G401.6 (cell line): Measurements from ENCODE around the gene SCART1.
"Not testable (repeated sequence)": the region's sequence is repeated elsewhere in the genome, so short reads cannot be mapped to it uniquely, and the experiment has no call there.

Source experiments
- FAIRE-seq: peaks from 2 replicates; lab custom pipeline; 2012; peaks lifted over from hg19 to GRCh38; lab: Jason Lieb, UNC

Gene SCART1

DNA sequence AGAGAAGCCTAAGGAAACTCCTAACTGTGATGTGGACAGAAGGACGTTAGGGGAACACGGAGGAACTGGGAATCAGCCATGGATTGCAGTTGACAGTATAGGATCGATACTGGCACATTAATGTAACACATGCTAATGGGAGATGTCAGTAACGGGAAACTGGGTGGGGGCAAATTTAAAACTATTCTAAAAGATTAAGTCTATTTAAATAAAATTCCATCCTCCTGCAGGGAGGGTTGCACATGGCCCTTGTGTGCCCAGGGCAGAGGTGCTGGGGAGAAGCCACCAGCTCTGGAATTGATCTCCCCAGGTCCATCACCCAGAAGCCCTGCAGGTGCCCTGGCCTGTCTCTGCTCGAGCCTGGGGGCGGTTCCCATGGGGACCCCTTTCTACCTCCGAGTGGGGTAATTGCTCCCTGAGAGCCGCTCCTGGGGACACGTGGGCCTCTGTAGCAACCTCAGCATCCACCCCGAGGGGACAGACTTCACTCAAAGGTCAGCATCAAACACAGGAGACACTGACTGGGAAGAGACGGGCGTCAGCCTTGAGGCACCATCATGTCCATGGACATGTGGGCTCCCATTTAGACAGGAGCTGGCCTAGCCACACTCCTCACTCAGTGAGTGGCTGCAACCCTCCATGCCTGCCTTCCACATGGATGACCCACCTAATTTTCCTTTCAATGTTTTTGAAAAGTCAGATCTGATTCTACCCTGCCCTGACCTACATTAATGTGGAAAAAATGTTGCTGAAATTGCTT lies 21.1 kb downstream of the SCART1 start:
- FAIRE-seq = no peak

DNA sequence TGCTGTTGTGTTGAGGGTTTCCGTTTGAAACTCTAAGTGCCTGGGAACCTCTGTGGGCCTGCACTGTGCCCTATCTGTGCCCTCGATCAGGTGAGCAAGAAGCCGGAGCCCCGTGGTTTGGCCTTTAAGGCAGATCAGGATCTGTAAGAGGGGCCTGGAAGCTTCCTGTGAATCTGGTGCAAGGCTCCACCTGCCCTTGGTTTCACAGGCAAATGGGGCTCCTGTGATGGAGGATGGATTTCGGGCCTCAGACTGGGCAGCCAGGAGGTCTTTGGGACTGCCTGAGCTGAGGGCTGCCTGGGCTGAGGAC lies 21.6 kb downstream of the SCART1 start:
- FAIRE-seq = no peak

DNA sequence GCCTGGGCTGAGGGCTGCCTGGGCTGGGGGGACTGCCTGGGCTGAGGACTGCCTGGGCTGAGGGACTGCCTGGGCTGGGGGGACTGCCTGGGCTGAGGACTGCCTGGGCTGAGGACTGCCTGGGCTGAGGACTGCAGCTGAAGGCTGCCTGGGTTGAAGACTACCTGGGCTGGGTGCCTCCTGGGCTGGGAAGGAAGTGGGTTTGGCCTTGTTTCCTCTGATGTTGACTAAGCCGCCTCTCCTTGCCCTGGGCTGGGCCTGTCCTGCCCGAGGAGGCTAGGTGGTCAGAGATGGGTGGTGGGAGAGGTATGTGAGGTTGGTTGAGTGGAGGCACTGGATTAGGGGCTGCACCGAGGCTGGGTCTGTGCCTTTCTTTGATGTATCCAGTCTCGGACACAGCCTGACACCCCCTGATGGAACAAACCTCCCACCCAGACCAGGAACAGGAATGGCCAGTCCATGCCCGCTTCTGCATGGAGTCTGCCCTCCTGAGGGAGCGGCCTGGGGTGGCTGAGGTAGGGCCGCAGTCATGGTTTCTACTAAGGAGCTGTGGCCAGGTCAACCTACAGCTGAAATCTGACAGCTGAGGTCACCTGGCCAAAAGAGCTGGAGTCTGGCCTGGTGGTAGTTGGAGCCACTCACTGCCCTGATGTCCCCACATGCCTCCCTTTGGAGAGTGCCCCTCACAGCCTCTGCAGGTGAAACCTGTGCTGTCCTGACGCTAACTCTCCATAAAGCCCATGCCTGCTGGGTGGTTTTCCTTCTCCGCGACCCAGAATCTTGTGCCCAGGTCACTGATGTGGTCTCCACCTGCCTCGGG lies 22.3 kb downstream of the SCART1 start:
- no peak for FAIRE-seq

DNA sequence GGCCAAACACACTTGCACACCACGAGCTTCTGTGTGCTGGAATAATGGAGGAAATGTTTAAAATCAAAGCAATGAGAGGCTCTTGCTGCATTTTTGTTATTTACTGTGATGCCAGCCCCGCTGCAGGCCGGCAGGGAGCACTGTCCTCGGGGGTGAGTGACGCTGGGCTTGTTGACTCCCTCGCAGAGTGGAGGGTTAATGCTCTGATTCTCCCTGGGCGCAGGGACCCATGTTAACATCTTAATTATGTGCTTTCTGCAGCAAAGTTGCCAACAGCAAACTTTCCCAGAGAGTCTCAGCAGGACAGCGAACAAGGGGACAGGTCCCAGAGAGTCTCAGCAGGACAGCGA lies 22.9 kb downstream of the SCART1 start:
- no peak for FAIRE-seq

DNA sequence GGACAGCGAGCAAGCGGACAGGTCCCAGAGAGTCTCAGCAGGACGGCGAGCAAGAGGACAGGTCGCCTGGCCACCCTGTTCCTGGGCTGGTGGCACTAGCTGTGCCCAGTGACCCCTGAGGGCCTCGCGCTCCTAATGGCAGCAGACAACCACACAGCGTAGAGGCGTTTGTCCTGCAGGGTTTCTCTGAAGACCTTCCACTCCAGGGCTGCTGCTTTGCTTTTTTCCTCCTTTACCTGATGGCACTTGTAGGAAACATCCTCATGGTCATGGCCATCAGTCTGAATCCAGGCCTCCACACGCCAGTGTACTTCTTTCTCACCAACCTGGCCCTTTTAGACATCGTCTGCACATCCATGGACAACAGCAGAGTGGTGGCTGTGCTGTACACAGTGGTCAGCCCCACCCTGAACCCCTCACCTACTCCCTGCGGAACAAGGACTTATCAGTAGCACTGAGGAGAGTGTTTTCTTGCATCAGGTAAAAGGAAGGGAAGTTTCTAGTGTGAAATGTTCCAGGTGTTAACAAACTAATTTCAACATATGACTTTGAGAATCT lies 27.4 kb downstream of the SCART1 start:
- FAIRE-seq = no peak

DNA sequence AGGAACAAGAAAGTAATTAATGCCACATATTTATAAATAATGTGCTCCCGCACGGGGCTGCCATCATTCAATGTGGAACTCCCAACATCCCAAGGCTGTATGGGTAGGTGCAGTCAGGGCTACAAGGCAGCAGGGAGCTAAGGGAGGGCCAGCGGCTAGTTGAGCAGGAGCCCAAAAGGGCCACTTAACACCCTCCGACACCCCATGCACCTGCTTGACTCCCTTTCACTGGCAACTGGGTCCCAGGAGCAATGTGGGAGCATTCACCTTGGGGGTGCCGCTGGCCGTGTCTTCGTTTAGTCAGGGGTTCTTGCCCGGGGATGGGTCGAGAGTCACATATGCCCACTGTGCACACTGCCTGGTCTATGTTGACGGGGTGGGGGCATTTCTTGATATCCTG lies 27.9 kb downstream of the SCART1 start:
- FAIRE-seq = no peak

DNA sequence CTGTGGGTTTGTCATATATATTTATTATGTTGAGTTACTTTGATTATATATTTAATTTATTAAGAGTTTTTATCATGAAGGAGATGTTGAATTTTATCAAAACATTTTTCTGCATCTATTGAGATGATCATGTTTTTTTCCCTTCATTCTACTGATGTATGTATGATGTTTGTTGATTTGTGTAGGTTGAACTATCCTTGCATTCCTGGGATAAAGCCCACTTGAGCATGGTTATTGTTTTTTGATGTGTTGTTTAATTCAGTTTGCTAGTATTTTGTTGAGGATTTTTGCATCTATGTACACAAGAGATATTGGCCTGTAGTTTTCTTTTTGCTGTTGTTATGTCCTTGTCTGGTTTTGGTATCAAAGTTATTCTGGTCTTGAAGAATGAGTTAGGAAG lies 31.1 kb downstream of the SCART1 start:
- no peak for FAIRE-seq

DNA sequence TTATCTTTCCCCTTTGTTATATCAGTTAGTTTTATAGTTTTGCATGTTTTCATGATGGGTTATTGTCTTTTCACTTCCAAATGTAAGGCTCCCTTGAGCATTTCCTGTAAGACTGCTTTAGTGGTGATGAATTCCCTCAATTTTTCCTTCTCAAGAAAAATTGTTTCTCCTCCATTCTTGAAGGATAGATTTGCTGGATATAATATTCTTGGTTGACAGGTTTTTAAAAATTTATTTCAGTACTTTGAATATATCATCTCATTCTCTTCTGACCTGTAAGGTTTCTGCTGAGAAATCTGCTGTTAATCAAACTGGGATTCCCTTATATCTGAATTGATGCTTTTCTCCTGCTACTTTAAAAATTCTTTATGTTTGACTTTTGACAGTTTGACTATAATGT lies 33.3 kb downstream of the SCART1 start:
- no peak for FAIRE-seq

DNA sequence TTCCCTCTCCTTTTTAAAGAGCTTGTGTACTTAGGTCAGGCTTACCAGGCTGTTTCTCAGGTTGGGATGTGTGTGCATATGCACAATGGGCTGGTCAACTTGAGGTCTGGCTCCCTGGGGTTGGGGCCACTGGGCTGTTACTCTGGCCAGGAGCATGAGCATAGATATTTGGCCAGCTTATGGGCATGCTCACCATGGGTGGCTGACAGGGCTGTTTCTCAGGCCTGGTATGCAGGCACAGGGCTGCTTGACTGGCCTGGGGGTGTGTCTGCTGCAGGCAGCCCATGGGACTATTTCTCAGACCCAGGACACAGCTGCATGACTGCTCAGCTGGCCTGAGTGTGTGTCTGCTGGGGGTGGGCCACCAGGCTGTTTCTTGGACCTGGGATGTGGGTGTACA lies 34.6 kb downstream of the SCART1 start:
- FAIRE-seq = no peak

DNA sequence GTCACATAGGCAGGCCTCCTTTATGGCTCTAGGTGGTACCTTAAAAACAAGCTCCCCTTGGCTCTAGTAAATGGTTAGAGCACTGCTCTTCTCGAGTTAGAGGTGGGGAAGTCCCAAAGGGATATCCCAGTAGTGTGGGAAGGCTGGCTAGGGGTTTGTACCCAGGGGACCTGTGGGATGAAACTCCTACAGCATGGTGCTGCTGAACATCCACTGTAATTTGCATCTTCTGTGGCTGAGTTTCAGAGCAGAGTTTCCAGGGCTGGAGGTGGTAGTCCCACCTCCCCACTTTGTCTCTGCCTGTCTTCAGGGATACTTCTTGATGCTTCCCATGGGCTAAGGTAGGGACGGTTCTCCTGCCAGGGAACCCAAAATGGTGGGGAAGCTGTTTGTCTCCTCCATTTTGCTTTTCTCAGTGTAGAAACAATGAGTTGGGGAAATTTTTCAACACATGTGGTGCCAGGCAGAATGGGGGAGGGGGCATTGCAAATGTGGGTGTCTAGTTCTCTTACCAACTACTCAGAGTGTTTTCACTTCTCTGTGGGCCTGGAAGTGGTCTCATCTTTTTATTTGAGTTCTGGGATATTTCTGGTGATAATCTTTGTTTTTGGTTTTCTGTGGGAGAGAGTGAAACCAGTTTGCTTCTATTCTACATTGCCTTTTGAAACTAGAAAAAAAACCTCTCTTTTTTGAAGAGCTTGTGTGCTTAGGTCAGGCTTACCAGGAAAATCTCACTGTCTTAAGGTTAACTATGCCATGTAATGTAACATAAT lies 36.3 kb downstream of the SCART1 start:
- FAIRE-seq = no peak

DNA sequence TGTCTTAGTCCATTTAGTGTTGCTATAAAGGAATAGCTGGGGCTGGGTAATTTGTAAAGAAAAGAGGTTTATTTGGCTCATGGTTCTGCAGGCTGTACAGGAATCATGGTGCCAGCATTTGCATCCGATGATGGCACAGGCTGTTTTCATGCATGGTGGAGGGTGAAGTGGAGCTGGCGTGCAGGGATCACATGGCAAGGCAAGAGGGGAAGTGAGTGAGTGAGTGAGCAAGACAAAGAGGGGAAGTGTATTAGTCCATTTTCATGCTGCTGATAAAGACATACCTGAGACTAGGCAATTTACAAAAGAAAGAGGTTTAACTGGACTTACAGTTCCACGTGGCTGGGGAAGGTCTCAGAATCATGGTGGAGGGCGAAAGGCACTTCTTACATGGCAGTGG lies 39.8 kb downstream of the SCART1 start:
- FAIRE-seq = not testable (repeated sequence)

DNA sequence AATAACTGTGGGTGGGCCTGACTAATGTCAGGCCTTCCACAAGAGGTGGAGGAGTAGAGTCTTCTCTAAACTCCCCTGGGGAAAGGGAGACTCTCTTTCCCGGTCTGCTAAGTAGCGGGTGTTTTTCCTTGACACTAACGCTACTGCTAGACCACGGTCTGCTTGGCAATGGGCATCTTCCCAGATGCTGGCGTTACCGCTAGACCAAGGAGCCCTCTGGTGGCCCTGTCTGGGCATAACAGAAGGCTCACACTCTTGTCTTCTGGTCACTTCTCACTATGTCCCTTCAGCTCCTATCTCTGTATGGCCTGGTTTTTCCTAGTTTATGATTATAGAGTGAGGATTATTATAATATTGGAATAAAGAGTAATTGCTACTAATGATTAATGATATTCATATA lies 43.6 kb downstream of the SCART1 start:
- FAIRE-seq = not testable (repeated sequence)

DNA sequence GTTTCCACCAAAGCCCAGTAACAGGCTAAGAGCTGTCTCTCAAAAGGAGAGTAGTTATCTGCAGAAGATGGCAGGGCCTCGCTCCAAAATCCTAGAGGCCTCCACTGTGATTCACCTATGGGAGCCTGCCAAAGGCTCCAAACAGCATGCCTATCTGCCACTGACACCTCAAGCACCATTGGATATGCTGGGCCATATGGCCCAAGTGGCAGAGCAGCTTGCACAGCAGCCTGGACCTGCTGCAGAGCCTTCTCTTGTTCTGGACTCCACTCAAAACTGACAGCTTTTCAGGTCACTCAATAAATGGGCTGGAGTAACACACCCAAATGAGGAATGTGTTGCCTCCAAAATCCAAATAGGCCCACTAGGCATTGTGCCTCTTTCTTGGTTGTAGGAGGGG lies 45.4 kb downstream of the SCART1 start:
- FAIRE-seq = not testable (repeated sequence)

DNA sequence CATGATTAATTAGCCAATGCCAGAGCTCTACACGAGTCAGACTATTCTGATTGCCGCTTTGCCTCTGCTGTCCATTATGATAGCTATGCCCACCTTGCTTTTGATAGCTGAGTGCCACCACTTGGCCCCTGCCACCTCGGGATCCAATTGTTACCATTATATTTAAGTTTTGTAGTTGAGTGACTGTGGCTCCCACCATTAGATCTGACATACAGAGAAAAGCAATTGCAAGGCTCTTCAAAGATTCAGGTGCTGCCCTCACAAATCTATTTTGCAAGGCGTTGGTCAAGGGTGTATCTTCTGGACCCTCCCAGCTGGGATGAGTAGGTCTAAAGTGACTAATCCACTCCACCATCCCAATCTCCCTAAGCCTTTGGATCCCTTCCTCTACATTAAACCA lies 47.2 kb downstream of the SCART1 start:
- FAIRE-seq = not testable (repeated sequence)

DNA sequence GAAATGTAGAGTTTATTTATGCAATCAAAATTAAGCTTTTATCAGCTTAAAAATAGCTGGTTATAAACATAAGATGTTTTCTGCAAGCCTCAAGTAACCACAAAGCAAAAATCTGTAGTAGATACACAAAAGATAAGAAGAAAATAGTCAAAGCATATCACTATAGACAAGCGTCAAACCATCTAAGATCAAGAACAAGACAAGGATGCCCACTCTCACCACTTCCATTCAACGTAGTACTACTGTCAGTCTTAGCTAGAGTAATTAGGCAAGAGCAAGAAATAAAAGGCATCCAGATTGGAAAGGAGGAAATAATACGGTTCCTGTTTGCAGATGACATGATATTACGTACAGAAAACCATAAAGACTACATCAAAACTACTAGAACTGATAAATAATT lies 56.0 kb downstream of the SCART1 start:
- FAIRE-seq = no peak

DNA sequence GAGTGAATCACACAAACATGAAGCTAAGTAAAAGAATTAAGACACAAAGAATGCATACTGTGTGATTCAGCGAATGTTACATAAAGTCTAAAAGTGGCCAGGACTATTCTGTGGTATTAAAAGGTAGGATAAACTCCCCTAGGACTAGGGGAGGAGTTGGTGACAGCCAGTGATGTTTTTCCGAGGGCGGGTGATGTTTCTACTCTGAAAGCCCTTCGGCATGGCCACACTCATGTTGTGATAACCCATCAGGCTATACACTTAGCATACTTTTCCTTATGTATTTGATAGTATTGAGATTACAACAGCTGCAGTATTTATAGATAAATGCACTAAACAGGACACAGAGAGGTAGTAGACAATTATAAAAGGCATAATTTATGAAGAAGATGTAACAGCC lies 57.7 kb downstream of the SCART1 start:
- FAIRE-seq = no peak

DNA sequence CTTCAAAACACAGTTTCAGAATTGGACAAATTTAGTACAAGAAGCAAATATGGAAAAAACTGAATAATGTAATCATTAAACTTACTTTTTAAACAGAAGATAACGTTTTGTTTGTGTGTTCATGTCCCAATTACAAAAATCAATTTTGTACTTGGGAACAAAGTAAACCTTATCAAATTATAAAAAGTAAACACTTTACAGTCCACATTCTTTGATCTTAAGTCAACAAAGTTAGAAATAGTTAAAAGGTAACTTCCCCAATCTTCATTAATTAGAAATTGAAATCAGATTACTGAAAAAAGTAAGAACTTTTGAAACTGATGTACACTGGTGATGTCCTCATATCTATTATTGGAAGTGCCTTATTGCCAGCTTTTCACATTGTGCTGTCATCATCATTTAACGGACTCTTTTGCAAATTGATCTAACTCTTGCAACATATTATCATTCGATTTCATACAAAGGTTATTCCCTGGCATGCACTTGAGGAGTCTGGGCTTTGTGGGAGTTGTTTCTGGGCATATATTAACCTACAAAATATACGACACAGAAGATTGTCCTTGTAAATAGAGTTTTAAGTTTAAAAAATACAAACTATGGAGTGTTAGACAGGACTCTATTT lies 58.3 kb downstream of the SCART1 start:
- FAIRE-seq = no peak

DNA sequence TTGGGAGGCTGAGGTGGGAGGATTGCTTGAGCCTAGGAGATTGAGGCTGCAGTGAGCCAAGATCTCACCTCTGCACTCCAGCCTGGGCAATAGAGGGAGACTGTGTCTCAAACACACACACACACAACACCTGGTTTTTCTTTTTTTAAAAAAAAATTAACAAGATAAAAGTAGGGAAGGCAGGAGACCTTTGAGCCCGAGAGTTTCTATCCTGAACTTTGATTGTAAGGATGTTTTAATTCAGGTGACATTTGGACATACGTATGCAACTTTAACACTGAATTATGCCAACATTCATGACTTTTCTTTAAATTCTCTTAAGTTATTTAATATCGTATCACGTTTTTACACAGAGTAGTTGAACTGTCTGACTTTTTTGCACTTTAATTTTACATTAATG lies 61.7 kb downstream of the SCART1 start:
- FAIRE-seq = no peak

DNA sequence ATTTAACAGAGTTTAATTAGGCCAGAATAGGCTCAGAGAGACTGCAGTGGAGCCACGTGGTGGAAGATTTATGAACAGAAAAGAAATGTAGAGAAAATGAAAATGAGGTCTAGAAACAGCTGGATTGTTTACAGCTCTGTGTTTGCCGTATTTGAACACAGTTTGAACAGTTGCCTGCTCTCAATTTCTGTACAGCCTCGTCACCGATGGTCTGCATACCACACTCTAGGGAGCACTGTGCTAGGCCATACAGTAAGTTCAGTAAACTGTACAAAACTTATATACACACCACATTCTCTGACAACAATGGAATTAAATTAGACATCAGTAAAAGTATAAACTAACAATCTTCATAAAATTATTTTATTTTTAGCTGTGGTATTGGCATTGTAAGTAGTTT lies 62.3 kb downstream of the SCART1 start:
- no peak for FAIRE-seq

DNA sequence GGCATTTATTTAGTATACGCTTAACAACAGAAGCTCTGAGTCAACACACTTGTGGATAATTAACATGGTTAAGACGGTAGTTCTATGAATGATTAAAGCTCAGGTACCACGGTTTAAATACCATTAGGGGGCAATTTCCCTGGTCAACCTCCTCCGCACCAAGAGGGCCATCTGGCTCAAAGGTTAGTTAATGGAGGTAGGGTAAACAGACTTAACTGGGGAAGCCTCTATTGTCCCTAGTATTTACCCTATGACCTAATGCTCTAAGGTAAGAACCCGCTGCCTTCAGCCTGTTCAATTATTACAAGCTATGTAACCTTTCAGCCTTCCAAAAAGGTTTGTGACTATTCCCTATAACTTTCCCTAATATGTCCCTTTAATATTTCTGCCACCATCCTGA lies 64.8 kb downstream of the SCART1 start:
- FAIRE-seq = not testable (repeated sequence)
